Neural cell (in vitro differentiated cells): ENCODE measurements around the gene ETV7.

Experiments
- CTCF ChIP-seq: fragments of 450-650 bp; IDR thresholded peaks from 2 replicates; pipeline ENCODE4 v1.5.1; 2014; ENCODE audit warnings: antibody characterized with exemption, mild to moderate bottlenecking, moderate library complexity; ENCODE audit not compliant: poor library complexity, severe bottlenecking
- SMC3 ChIP-seq: fragments of 450-650 bp; conservative IDR thresholded peaks from 2 replicates; pipeline ENCODE4 v1.6.1; 2014; ENCODE audit warnings: antibody characterized with exemption, mild to moderate bottlenecking, moderate library complexity; ENCODE audit not compliant: poor library complexity
- TAF1 ChIP-seq: IDR thresholded peaks from 2 replicates; pipeline ENCODE4 v1.6.1; 2012; ENCODE audit warnings: low read depth

GRCh38 chr6:36373368-36374019 is 14.0 kb downstream of the ETV7 start:
- no peak for TF ChIP-seq CTCF
- no peak for TF ChIP-seq TAF1
- no peak for TF ChIP-seq SMC3
